CD4-positive, alpha-beta T cell treated with Interleukin-17A for 4 hours (primary cell): ENCODE measurements around the gene CDO1.
"Not testable (repeated sequence)": the region's sequence is repeated elsewhere in the genome, so short reads cannot be mapped to it uniquely, and the experiment has no call there.

ENCODE experiments used
- DNase-seq: peaks from one replicate; pipeline ENCODE4 v3.0.0-alpha.2; 2020; ENCODE audit warnings: mixed read lengths

CDO1 gene

DNA sequence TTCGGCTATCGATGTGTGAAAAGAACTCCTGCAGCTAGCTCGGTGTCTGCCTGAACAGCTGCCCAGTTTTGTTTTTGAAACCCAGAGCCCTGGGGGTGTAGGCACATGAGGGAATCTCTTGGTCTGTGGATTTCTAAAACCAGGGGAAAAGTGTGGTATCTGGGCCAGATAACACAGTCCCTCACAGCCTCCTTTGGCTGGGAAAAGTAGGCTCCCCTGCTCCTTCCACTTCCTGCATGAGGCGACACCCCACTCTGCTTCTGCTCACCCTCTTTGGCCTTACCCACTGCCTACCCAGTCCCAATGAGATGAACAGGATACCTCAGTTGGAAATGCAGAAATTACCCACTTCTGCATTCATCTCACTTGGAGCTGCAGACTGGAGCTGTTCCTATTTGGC lies 9.5 kb upstream of the CDO1 start:
- no peak for DNase-seq

DNA sequence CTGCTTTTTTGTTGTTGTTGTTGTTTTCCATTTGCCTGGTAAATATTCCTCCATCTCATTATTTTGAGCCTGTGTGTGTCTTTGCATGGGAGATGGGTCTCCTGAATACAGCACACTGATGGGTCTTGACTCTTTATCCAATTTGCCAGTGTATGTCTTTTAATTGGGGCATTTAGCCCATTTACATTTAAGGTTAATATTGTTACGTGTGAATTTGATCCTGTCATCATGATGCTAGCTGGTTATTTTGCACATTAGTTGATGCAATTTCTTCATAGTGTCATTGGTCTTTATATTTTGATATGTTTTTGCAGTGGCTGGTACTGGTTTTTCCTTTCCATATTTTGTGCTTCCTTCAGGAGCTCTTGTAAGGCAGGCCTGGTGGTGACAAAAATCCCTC lies 8.5 kb upstream of the CDO1 start:
- DNase-seq: not testable (repeated sequence)

DNA sequence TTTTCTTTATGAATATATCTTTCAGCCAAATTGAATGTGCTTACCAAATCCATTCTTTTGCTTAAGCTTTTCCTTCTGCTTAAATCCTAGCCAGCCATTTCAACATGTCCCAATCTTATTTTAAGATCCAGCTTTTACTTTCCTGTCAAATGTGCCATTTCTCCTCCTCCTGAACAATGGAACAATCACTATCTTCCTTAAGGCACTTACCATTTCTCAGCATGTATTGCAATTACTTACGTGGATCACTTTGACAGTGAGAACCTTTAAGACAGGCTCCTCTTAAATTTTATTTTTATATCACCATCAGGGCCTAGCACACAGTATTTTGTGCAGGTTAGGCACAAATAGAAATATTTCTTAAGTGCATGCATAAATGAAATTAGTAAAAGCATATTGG lies 4.4 kb upstream of the CDO1 start:
- DNase-seq: no peak

DNA sequence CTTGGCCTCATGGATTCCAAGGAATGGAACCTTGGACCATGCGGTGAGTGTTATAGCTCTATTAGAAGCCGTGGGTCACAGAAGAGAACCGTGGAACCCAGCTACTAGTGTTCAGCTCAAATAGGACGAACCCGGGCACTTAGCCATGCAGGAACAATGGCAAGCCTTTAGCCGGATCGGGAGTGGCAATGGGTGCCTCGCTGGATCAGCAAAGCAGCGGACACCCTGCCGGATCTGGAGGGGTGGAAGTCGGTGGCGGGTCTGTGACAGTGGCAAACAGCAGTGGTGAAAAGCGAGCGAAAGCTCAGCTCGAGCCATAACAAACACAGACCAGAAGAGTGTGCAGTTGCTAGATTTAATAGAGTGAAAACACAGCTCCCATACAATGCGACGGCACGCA lies 2.4 kb upstream of the CDO1 start:
- DNase-seq: no peak

DNA sequence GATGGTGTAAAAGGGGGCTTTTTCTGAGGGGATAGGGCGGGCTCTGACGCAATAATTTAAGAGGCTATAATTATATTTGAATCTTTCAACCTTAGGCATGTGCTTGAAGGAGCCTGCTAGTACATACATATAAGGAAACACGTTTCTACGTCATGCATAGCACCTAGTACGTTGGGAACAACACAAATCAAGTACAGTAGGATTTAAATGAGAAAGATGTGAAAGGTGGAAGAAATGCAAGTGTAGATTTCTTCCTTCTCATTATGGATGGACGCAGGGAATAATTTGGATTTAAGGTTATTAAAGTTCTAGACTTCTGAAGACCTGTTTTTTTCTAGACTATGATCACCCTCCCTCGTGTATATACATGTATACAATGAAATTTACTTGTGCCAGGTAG lies 927 bp upstream of the CDO1 start:
- no peak for DNase-seq

DNA sequence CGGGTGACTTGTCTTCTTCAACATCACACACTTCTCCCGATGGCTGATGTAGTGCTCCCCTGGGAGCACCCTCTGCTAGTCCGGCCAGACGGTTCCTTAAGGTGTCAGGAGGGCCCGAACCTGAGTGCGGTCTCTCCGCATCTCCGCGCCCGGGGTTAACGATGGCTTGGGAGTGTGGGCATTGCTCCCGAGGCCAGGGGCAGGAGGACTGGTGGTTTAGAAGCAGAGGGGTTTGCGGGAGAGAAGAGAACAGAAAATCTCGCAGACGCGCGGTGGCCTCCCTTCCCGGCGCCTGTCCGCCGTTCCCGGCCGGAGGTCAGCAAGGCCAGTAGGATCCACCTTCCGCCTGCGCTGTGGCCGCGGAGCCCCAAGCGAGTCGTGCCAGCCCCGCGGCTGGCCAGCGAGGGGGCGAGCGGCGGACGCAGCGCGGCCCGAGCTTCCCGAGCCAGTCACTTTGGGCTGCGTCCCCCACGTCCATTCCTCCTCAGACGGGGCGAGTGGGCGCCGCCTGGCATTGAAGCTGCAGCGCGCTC lies 700 bp downstream of the CDO1 start:
- no peak for DNase-seq

DNA sequence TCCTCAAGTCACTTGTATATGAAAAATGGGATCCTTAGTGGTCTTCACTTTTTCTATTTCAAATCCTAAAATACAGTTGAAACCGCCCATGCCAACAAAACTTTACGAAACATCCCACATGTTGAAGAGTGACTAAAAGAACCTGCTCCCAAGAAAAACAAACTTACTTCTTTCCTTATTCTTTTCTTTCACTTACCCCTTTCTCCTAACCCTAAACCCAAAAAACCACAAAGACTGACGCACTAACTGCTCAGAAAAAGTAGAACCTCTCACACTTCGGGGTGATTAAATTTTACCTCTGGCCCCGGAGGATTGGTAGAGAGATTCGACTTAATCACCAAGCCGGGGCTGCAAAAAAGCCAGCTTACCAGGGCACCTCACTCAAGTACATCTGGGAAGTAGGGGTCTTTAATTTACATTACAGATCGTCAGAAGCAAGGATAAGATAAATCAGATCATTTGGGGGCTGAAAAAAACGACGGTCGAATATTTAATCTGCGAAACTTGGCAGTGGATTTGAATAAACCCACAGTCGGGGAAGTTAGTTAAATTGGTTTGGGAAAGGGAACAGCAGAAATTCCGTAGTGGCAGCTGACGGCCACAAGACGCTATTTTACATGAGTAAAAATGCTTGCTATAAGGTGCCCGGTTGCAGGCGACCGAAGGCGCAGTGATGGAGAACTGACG lies 1.3 kb downstream of the CDO1 start:
- no peak for DNase-seq

DNA sequence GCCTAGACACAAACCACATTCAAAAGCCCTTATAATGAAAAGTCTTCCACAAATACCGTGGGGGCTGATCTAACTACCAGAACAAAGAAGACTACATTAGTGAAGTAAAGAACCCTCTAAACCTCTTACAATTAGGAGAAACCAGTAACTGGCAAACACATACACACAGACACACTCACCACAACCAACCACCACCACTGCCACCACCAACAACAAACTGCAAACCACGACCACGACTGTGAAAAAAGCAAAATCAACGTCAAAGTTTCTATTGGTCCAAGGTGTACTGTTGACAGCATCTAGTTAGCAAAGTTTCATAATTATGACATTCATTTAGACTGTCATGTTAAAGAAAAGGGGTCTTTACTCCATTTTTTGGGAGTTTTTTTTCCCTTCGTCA lies 2.7 kb downstream of the CDO1 start:
- DNase-seq: no peak

DNA sequence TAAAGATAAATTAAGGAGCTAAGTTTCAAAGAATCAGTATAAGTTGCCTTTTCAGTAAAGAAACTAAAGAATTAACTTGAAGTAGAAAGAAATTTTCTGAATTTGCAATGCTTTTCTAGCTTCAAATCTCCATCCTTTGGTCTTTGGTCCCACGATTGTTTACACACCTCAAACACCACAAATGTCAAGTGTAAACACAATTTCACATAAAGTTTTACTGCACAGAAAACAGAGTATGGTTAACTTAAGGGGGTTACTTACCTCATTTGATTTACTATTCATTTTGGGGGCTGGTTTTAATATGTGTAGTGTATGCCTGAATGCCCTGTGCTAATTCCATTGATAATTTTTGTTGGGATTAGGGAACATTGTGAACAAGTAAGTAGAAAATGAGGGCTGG lies 4.1 kb downstream of the CDO1 start:
- DNase-seq: no peak

DNA sequence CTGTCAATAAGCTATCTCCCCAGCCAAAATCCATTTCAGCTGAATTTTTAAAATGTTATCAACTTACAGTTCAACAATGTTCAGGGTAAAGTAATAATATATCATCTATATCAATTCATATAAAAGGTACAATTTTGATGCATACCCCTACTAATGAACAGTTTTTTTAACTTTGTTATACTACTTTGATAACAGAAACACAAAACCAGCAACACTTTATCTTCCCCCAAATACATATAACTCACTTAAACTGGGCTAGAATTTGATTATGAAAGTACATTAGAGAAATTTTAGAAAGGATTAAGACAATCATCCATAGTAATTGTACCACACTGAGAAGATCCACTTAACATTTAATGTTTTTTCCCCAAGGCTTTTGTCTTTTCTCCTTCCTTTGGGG lies 5.1 kb downstream of the CDO1 start:
- DNase-seq: no peak

DNA sequence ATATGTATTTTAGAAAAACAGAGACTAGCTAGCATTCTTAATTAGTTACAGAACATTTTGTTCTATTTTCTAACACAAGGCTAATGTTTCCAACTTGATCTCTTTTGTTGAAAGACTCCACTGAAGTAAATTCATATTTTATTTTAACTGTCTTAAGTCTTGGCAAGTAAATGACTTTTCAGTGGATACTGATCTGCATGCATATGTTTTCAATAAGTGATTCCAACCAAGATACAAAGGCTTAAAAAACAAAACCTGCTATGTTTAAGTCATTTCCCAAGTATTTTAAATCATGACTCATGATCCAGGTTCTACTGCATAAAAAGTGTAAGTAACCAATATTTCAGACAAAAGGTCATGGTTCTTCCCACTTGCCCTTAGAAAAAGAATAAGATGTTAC lies 5.7 kb downstream of the CDO1 start:
- no peak for DNase-seq

DNA sequence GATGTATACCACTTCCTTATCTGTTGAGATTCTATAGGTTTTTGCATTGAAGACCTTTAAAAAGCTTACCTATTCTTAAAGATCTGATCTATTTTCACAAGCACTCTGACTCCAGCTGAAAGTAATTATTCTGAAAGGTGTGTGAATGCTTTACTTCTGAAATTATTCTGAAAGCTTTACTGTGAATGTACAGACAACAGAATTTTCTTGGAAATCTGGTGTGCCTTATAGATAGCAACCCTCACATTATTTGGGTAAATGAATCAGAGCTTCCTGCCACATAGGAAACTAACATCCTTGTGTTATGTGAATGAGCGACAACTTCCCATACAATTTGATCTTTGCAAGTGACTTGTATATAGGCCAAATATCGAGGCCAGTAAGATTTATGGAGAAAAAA lies 6.5 kb downstream of the CDO1 start:
- DNase-seq: no peak

DNA sequence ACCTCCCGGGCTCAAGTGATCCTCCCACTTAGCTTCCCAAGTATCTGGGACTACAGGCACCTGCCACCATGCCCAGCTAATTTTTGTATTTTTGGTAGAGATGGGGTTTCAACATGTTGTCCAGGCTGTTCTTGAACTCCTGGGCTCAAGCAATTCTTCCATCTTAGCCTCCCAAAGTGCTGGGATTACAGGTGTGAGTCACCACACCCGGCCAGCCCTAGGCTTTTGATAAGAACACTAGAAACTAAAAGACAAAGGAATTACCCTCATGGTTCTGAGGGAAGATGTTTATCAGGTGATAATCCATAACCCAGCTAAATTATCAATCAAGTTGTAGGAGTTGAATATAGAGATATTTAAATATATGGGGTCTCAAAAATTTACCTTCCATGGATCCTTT lies 8.4 kb downstream of the CDO1 start:
- not testable (repeated sequence) for DNase-seq

DNA sequence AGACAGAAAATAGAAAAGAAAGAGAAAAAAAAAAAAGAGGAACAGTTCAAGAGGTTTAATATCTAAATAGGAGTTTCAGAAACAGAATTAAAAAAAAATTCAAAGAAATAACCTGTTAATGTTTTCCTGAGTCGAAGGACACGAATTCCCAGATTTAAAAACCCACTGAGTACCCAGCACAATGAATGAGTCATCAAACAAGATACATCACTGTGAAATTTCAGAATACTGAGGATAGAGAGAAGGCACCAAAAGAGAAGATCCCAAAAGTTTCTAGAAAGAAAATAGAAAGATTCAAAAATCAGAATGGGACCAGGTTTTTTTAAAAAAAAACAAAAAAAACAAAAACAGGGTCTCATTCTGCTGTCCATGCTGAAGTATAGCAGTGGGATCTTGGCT lies 8.8 kb downstream of the CDO1 start:
- DNase-seq: no peak

DNA sequence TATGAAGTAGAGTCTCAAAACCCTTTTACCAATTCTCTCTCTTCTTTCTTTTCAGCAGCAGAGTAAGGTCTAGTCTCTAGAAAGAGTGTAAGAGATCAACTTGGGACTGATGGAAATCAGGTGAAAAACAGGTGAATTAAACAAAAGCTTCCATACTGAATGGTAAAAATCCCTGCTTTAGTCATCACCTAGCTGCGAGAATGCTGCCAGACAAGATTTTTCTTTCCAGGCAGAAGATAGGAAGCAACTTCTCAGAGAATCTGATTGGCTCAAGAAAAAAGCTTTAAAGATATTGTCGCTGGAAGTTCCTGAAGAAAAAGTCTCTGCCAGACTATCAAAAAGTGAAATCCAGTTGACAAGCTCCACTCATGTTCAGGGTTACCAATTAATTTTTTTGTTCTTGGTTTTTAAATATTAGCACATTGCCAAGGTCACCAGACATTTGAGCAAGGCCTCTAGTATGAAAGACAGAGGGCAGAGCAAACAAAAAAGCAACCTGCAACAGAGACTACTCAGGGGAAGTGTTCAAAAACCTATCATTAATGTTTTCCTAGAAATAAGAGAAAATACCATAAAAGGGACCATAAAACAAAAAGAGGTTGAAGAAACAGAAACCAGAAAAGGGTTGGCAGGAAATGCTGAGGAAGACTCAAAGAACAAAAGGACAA lies 9.3 kb downstream of the CDO1 start:
- DNase-seq: no peak

DNA sequence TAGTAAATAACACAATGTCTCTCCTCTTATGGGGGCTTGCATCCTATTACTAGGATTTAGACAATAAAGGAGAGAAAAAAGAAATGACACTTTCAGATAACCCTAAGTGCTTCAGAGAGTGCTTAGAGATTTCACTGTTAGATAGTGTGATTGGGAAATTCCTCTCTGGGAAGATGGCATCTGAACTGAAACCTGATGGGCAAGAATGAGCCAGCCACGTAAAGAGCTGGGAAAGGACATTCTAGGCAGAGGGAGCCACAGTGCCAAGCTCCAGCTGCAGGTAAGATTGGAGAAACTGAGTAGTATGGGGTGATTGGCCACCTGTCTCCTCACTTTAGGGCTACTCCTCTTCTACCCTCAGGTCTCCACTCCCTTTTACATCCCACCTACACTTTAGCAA lies 14.5 kb downstream of the CDO1 start:
- DNase-seq: no peak

DNA sequence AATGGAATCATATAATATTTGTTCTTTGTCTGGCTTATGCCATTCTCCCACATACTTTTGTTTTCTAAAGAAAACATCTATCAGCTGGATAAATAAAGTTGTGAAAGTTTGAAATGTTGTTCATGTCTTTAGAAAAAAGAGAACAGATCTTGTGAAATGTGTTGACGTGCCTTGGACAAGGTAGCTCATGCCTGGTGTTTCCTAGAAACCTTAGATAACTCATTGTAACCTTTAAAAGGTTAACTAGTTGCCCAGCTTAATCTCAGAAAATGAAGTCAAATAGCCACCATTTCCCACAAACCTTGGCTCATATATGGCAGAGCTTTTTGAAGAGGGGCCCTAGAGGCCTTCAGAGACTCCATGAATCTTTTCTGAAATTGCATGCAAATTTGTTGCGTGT lies 15.3 kb downstream of the CDO1 start:
- no peak for DNase-seq

DNA sequence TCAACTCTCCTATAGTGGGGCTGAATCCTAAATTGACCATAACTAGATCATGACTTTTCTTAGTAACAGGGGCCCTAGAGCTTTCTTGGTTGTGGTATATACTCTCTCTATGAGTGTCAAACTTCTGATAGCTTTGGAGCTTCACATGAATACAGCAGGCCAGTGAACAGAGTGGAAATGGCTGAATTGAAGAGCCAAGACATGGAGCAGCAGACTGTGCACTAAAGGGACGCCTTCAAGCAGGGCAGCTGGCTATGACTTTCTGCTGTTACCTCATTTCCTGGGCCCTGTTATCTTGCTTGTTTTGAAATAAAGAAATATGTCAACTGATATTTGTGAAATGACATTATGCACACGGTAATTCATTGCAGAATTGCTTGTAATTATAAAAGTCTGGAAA lies 16.4 kb downstream of the CDO1 start:
- no peak for DNase-seq

DNA sequence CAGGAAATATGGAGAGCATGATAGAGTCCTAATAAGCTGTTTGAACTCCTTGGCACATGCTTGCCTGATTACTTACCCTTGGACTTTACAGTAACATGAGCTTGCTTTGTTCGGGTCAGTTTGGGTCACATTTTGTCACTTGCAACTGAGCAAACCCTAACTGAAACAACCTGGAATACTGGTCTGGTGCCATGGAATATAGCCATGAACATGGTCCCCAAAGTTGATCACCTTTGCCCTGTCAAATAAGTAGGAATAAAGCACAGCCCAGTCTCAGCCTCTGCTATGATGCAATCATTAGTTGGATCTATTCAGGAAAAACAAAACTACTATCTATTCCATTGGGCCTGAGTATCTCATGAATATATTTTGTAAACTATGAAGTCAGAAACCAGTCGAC lies 18.2 kb downstream of the CDO1 start:
- no peak for DNase-seq

DNA sequence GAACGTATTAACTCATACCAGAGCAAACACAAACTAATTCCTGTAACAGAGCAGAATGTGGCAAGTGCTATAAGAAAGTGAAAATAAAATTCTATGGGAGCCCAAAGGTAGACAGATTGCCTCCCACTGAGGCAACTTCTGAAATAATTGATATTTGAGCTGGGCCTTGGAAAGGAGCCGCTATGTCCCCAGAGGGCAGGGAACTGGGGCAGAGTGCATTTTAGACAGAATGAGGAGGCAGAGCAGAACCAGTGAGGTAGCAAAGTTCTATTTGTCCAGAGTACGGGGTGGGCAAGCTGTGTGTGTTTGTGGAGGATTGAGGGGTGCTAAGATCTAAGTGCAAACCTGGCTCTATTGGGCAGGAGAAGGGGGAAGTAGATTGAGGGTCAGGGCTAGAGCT lies 19.8 kb downstream of the CDO1 start:
- no peak for DNase-seq

DNA sequence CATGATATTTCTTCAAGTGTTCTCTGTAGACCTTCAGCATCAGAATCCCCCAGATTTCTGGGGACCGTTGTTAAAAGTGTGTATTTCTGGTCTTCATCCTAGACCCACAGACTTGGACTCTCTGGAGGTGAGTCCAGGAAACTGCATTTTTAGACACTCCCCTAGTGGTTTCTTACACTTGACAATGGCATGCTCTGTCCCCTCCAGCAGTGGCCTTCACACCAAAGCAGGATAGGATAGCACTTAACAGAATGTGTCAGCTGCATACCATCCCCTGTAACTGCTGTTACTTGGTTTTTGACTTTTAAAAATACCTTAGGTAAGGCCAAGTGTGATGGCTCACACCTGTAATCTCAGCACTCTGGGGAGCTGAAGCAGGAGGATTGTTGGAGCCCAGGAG lies 20.8 kb downstream of the CDO1 start:
- DNase-seq: no peak

DNA sequence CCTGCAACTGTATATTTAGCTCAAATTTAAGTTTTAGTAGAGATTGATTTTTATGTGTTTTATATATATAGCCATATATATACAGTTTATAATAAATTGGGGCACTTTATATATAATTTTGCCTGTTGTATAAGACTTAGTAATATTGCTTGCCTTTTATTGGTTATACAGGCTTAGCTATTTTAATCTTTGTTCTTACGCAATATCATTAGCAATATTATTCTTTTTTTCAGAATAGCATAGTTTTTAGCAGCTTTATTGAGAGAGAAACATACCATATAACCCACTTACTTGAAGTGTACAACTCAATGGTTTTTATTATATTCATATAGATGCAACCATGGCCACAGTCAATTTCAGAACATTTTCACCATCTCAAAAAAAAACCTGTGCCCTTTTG lies 28.0 kb downstream of the CDO1 start:
- no peak for DNase-seq

DNA sequence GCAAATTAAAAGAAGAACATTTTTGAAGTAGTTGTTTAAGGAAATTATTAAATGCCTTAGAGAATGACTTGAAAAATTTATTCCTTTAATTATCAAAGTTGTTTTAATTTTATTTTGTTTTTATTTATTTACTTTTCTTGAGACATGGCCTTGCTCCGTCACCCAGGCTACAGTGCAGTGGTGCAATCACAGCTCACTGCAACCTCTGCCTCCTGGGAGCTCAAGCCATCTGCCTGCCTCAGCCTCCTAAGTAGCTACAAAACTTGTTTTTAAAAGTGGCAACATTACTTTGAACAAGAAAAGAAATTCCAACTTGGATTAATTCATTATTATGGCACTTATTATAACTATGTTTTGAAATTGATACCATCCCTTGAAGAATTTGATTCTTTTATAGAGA lies 29.0 kb downstream of the CDO1 start:
- no peak for DNase-seq

DNA sequence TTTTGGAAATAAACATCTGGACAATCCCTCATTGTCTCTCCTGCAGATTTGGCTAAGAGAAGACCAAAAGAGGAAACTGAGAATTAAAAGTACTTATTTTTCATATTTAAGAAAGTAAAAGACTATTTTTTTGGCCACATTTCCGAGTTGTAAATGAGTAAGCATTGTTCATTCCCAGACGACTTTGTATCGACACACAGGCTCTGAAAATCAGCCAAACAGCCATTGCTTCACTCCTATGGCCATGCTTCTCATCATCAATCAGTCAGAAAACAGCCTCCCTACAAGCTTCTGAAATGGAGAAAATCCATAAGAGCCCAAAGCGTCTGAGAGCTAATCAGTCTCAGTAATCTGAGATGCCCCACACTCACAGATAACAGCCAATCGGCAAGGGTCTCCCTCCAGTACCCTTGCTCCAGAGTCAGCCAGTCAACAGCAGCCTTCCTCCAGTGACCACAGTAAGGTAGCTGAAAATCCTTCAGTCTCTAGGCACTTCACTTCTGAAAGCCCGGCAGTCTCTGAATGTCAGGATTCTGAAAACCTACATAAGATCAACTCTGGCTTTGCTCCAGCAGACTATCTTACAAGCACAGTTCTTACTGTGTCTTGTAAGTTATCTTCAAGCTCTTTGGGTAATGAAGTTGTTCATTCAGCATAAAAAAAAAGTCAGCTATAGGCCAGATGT lies 30.9 kb downstream of the CDO1 start:
- no peak for DNase-seq
